CD4-positive, alpha-beta T cell treated with Interleukin-6 at 100 ng/mL for 8 hours (primary cell): Measurements from ENCODE around the gene CFAP65.

Source experiments
- DNase-seq: peaks from one replicate; pipeline ENCODE4 v3.0.0-alpha.2; 2020; ENCODE audit warnings: mixed read lengths, low spot score

The CFAP65 gene

GRCh38 chr2:218992703-218993344 lies 48.5 kb downstream of the CFAP65 start:
- no peak for DNase-seq

GRCh38 chr2:218992196-218992595 lies 49.1 kb downstream of the CFAP65 start:
- no peak for DNase-seq

DNA sequence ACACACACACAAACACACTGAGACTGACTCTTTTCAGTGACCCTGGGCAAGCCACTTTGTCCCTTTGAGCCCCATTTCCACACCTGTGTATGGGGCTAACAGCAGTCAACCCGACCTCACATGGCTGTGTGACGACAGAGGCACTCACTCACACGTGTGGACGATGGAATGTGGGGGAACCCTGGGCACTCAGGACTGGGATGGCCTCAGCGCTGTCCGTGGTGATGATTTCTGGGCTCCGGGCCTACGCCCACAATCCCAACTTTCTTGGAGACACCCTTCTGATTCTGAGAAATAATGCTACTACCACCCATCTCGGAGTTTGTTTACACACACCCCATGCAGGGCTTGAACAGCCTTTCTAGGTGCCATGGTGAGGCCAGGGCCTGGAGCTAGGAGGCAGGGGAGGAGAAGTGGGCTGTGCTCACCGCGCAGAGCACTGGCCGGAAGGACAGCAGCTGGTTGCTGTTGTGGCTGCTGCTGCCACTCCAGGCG lies 49.6 kb downstream of the CFAP65 start:
- DNase-seq = no peak

- DNase-seq = no peak
Observed at GRCh38 chr2:218990612-218991011, 50.7 kb downstream of the CFAP65 start.

- no peak for DNase-seq
Observed at GRCh38 chr2:218990052-218990451, 51.3 kb downstream of the CFAP65 start.

DNA sequence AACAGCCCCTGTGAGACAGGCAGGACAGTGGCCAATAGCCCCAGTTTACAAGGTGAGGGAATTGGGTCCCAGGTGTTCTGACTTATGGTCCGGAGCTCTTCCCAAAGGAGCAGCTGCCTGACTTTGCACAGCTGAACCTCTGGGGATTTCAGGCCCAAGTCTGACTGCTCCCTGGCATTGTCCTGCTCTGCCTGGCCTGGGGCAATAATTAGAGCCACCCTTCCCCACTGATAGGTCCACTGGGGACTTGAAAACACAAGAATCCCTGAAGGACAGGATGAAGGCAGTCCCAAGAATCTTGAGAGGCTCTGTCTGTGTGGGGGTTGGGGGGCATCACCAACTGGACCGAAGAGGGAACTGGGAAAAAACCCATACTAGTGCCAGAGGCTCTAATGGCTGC lies 52.7 kb downstream of the CFAP65 start:
- no peak for DNase-seq

DNA sequence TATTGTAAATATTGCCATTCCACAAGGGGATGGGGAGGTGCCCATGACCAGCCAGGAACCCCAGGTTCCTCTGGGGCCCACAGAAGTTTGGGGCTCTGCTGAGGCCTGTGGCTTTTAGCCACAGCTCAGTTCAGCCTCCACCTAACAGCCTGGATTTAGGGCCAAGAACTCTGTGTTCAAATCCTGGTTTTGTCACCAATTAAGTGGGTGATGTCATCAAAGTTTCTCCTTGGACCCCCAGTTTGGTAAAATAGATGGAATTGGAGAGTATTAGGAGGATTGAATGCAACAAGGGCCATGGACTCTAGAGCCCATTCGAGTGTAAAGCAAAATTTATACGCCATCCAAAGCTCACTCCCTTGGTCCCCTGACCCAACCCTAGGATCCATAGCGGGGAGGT lies 53.2 kb downstream of the CFAP65 start:
- no peak for DNase-seq

GRCh38 chr2:218986148-218986761 lies 55.1 kb downstream of the CFAP65 start:
- DNase-seq = no peak

GRCh38 chr2:218985325-218986091 lies 55.8 kb downstream of the CFAP65 start:
- no peak for DNase-seq

GRCh38 chr2:218985021-218985324 lies 56.3 kb downstream of the CFAP65 start, which contains the start of gene FEV:
TSS of gene FEV (minus strand) at chr2:218985184. CDS start at chr2:218985075, 109 bp downstream.
- DNase-seq = no peak

- no peak for DNase-seq
Observed at GRCh38 chr2:218984239-218985020, 56.9 kb downstream of the CFAP65 start.

- DNase-seq = no peak
Observed at GRCh38 chr2:218983934-218984238, 57.4 kb downstream of the CFAP65 start.

- DNase-seq = no peak
Observed at GRCh38 chr2:218983263-218983933, 57.9 kb downstream of the CFAP65 start.

DNA sequence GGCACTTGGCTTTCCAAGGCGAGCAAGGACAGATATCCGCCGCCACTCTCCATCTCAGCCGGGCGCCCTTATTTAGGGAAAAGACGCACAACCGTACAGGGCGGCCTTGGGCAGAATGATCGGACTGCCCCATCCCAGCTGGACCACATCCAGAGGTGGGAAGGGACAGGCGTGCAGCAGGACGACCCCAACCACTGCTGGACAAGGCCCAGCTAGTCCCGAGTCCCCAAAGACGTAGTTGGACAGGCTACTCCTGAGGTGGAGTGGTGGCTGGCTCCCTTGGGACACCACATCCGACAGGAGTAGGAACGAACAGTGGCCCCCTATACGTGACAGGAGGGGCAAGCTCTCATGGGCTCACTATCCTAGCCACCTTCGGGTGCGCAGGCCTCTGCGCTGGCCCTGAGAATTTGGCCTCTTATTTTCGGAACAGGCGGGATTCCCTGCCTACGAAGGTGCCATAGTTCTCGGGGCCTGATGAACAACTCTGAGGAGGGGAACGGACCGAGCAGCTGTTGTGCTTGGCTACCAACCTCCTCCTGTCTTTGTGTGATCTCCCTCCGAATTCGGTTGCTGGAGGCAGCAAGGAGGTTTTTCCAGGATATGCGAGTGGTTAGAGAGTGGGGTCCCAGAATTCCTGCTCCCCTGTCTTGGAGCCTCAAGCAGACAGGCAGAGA lies 58.6 kb downstream of the CFAP65 start:
- no peak for DNase-seq

- DNase-seq = no peak
Observed at GRCh38 chr2:218981881-218982585, 59.3 kb downstream of the CFAP65 start.

- DNase-seq = no peak
Observed at GRCh38 chr2:218981390-218981880, 59.9 kb downstream of the CFAP65 start.

DNA sequence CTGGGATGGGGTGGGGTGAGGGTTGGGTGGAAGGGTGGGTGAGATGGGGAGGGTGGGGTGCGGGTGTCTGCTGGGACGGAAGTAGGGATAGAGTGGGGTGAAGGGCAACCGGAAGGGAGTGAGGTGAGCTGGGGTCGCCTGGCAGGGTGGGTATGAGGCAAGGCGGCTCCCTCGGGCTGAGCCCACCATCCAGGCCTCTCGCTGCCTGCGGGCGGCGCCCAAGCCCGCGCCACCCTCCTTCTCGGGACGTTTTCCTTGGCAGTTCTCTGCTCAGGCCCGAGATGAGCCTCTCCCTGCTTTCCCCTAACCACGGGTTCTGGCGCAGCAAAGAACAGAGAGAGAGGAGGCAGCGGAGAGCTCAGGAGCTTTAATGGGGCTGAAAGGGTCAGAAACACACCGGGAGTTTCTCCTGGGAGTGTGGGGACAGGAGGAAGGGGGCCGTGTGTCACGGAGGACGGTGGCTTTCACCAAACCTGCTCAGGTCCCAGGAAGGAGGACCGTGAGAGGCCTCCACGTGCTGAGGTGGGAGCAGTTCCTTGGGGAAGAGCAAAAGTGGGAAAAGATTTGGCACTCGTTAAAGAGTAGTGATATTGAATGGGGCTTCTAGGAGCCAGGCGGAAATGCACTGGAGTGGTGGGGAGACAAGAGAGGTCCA lies 60.5 kb downstream of the CFAP65 start:
- DNase-seq = no peak

GRCh38 chr2:218979846-218980734 lies 61.2 kb downstream of the CFAP65 start:
- peak; percentile 77 for DNase-seq
